ENCODE results near the gene TRIM33.

The TRIM33 gene

GRCh38 chr1:114511032-114511785, at the start of gene TRIM33:
Gene TRIM33, minus strand, starts transcription at chr1:114511203. Its CDS starts 127 bp downstream, at chr1:114511076.
- peak within 1 kb of the TSS; percentile 66 to 97 (median 91) for H3K4me3 ChIP-seq
- H3K27ac ChIP-seq: peak within 1 kb of the TSS; percentile 66 to 97 (median 93)

- H3K27ac ChIP-seq: no peak overlapping the region
- no peak overlapping the region for H3K4me3 ChIP-seq
Observed at GRCh38 chr1:114559356-114559755, 48.4 kb upstream of the TRIM33 start.

GRCh38 chr1:114558544-114558943, 47.5 kb upstream of the TRIM33 start:
- Histone ChIP-seq H3K4me3 (no peak overlapping the region), H3K27ac (no peak overlapping the region)

GRCh38 chr1:114554577-114554976, 43.6 kb upstream of the TRIM33 start:
- Histone ChIP-seq H3K4me3 (no peak overlapping the region), H3K27ac (no peak overlapping the region)

- Histone ChIP-seq H3K27ac (no peak overlapping the region), H3K4me3 (no peak overlapping the region)
Observed at GRCh38 chr1:114552106-114552639, 41.2 kb upstream of the TRIM33 start.

- Histone ChIP-seq H3K27ac (no peak overlapping the region), H3K4me3 (no peak overlapping the region)
Observed at GRCh38 chr1:114551400-114551799, 40.4 kb upstream of the TRIM33 start.

- H3K4me3 ChIP-seq: no peak overlapping the region
- no peak overlapping the region for H3K27ac ChIP-seq
Observed at GRCh38 chr1:114550336-114550735, 39.3 kb upstream of the TRIM33 start.

- H3K27ac ChIP-seq: no peak overlapping the region
Observed at GRCh38 chr1:114549137-114549536, 38.1 kb upstream of the TRIM33 start.

GRCh38 chr1:114547076-114547475, 36.1 kb upstream of the TRIM33 start:
- Histone ChIP-seq H3K4me3 (no peak overlapping the region), H3K27ac (no peak overlapping the region)

More at GRCh38 chr1:114549137-114549536, 38.1 kb upstream of the TRIM33 start:
- no peak overlapping the region for H3K4me3 ChIP-seq

- H3K4me3 ChIP-seq: no peak overlapping the region
- no peak overlapping the region for H3K27ac ChIP-seq
Observed at GRCh38 chr1:114545796-114546195, 34.8 kb upstream of the TRIM33 start.

GRCh38 chr1:114545315-114545714, 34.3 kb upstream of the TRIM33 start:
- Histone ChIP-seq H3K4me3 (no peak overlapping the region), H3K27ac (no peak overlapping the region)

GRCh38 chr1:114540821-114541220, 29.8 kb upstream of the TRIM33 start:
- H3K4me3 ChIP-seq: no peak overlapping the region
- H3K27ac ChIP-seq: no peak overlapping the region

GRCh38 chr1:114540272-114540671, 29.3 kb upstream of the TRIM33 start:
- H3K4me3 ChIP-seq: no peak overlapping the region

GRCh38 chr1:114536043-114536442, 25.0 kb upstream of the TRIM33 start:
- H3K27ac ChIP-seq: no peak overlapping the region
- no peak overlapping the region for H3K4me3 ChIP-seq

More at GRCh38 chr1:114540272-114540671, 29.3 kb upstream of the TRIM33 start:
- no peak overlapping the region for H3K27ac ChIP-seq

GRCh38 chr1:114535401-114535800, 24.4 kb upstream of the TRIM33 start:
- Histone ChIP-seq H3K4me3 (no peak overlapping the region), H3K27ac (no peak overlapping the region)

GRCh38 chr1:114531094-114531493, 20.1 kb upstream of the TRIM33 start:
- H3K4me3 ChIP-seq: no peak overlapping the region
- no peak overlapping the region for H3K27ac ChIP-seq

- no peak overlapping the region for H3K27ac ChIP-seq
- no peak overlapping the region for H3K4me3 ChIP-seq
Observed at GRCh38 chr1:114530224-114530623, 19.2 kb upstream of the TRIM33 start.

- Histone ChIP-seq H3K4me3 (no peak overlapping the region), H3K27ac (no peak overlapping the region)
Observed at GRCh38 chr1:114524944-114525343, 13.9 kb upstream of the TRIM33 start.

GRCh38 chr1:114522264-114522575, 11.2 kb upstream of the TRIM33 start:
- H3K27ac ChIP-seq: no peak overlapping the region
- no peak overlapping the region for H3K4me3 ChIP-seq

- Histone ChIP-seq H3K27ac (no peak overlapping the region), H3K4me3 (no peak overlapping the region)
Observed at GRCh38 chr1:114521396-114522263, 10.6 kb upstream of the TRIM33 start.

GRCh38 chr1:114517348-114517747, 6.3 kb upstream of the TRIM33 start:
- H3K27ac ChIP-seq: no peak overlapping the region
- H3K4me3 ChIP-seq: no peak overlapping the region
